MCF 10A (cell line): ENCODE data around the gene GNB1L. TPM values are rescaled to one million over a fixed set of nuclear protein-coding genes. Genes with fewer than 3 reads are reported as not detected.

Experiments used
- BruUV-seq: library from RNA; stranded (reverse); fragments of 400-500 nt; replicated peaks from 2 replicates; lab custom pipeline; 2021; lab: Mats Ljungman, UMichigan
- CTCF ChIA-PET: fragments of 300-600 bp; sonication (Branson Sonifier 250); formaldehyde crosslinking; extraction: SDS; loops from one replicate; lab custom pipeline; 2021; ENCODE audit warnings: antibody characterized with exemption, inconsistent platforms; lab: Yijun Ruan, JAX
- POLR2A ChIA-PET: fragments of 300-600, 350-650 bp; sonication (Branson Sonifier 250); formaldehyde crosslinking; extraction: SDS; loops from one replicate; lab custom pipeline; 2020; ENCODE audit warnings: antibody characterized with exemption, inconsistent platforms; lab: Yijun Ruan, JAX
- DNase-seq: peaks from one replicate; pipeline ENCODE4 v3.0.0-alpha.2; 2018; ENCODE audit not compliant: unreplicated experiment
- H3K27ac Mint-ChIP-seq: one replicate; pipeline ENCODE4 v1.8.0; 2022; ENCODE audit warnings: mild to moderate bottlenecking, low read depth, mixed read lengths; ENCODE audit not compliant: unreplicated experiment
- H3K27me3 Mint-ChIP-seq: one replicate; pipeline ENCODE4 v1.8.0; 2022; ENCODE audit warnings: mixed read lengths; ENCODE audit not compliant: insufficient read depth, unreplicated experiment
- H3K36me3 Mint-ChIP-seq: one replicate; pipeline ENCODE4 v1.8.0; 2022; ENCODE audit warnings: mild to moderate bottlenecking, moderate library complexity, mixed read lengths; ENCODE audit not compliant: insufficient read depth, unreplicated experiment
- H3K4me1 Mint-ChIP-seq: one replicate; pipeline ENCODE4 v1.8.0; 2022; ENCODE audit warnings: mixed read lengths; ENCODE audit not compliant: insufficient read depth, unreplicated experiment
- H3K4me3 Mint-ChIP-seq: one replicate; pipeline ENCODE4 v1.8.0; 2022; ENCODE audit warnings: mild to moderate bottlenecking, moderate library complexity, mixed read lengths; ENCODE audit not compliant: unreplicated experiment
- H3K9me3 Mint-ChIP-seq: one replicate; pipeline ENCODE4 v1.8.0; 2022; ENCODE audit warnings: mixed read lengths; ENCODE audit not compliant: unreplicated experiment
- intact Hi-C: fragments of 100-400 bp; cut with micrococcal nuclease; formaldehyde crosslinking; loops from 2 replicates; pipeline ENCODE4 v1.14.1; 2022
- total RNA-seq: library from RNA; stranded (reverse); gene quantifications from 2 replicates; pipeline ENCODE4 v1.2.3, GENCODE V29; 2022
- TF ChIP-seq, protein P1 (sequence below): fragments of 200-600 bp; IDR thresholded peaks from one replicate; pipeline ENCODE4 v1.8.0; 2022; ENCODE audit warnings: antibody characterized with exemption, mild to moderate bottlenecking; ENCODE audit not compliant: unreplicated experiment

The GNB1L gene
- total RNA-seq, 1 experiment from 2014 or later: 4.3 TPM

- Mint-ChIP-seq H3K4me1 (peaks cover 50% of the 10 kb centered on the region), H3K27me3 (no peaks in the 10 kb centered on the region), H3K27ac (peak overlapping the region; percentile 87), H3K4me3 (no peak overlapping the region), H3K9me3 (no peaks in the 10 kb centered on the region), H3K36me3 (no peaks in the 10 kb centered on the region)
- ChIA-PET CTCF (no interaction called here), POLR2A (interaction anchor here (0.7 to 2.1 kb wide), 2 partner anchors 9 to 28 kb away, joined by 3 to 16 read pairs; partner anchors contain the start of genes GNB1L and RTL10)
- no peak for DNase-seq
- intact Hi-C loops: no loop called here
- TF ChIP-seq, protein P1, sequence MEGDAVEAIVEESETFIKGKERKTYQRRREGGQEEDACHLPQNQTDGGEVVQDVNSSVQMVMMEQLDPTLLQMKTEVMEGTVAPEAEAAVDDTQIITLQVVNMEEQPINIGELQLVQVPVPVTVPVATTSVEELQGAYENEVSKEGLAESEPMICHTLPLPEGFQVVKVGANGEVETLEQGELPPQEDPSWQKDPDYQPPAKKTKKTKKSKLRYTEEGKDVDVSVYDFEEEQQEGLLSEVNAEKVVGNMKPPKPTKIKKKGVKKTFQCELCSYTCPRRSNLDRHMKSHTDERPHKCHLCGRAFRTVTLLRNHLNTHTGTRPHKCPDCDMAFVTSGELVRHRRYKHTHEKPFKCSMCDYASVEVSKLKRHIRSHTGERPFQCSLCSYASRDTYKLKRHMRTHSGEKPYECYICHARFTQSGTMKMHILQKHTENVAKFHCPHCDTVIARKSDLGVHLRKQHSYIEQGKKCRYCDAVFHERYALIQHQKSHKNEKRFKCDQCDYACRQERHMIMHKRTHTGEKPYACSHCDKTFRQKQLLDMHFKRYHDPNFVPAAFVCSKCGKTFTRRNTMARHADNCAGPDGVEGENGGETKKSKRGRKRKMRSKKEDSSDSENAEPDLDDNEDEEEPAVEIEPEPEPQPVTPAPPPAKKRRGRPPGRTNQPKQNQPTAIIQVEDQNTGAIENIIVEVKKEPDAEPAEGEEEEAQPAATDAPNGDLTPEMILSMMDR: no peak
- BruUV-seq: no TSS peak
These were observed 28.0 kb upstream of the GNB1L start for GRCh38 chr22:19882446-19883381.

- Mint-ChIP-seq H3K27me3 (no peaks in the 10 kb centered on the region), H3K9me3 (no peaks in the 10 kb centered on the region), H3K4me3 (peak overlapping the region; percentile 44), H3K36me3 (no peaks in the 10 kb centered on the region), H3K27ac (peak overlapping the region; percentile 81), H3K4me1 (peaks cover 48% of the 10 kb centered on the region)
- DNase-seq: peak; percentile 84
- intact Hi-C loops: loop anchor here (2.0 kb wide), 1 partner anchor 26 kb away; the partner anchor contains the start of genes GNB1L and RTL10
- ChIA-PET CTCF (interaction anchor here (0.6 to 1.1 kb wide), 3 partner anchors 29 to 1823 kb away, joined by 3 to 4 read pairs (median 3); no protein-coding TSS in a partner anchor), POLR2A (interaction anchor here (0.5 to 2.1 kb wide), 5 partner anchors 14 to 133 kb away, joined by 3 to 16 read pairs (median 4); partner anchors contain the start of genes GNB1L and RTL10)
- TF ChIP-seq, protein P1: no peak
- no TSS peak for BruUV-seq
These were observed 26.3 kb upstream of the GNB1L start for GRCh38 chr22:19880786-19881569.

GRCh38 chr22:19879992-19880785 lies 25.5 kb upstream of the GNB1L start:
- intact Hi-C loops: loop anchor here (2.0 kb wide), 1 partner anchor 25 kb away; the partner anchor contains the start of genes GNB1L and RTL10
- peak overlapping the region; percentile 88 for H3K27ac Mint-ChIP-seq
- CTCF ChIA-PET: interaction anchor here (0.6 to 1.1 kb wide), 3 partner anchors 29 to 1824 kb away, joined by 3 to 4 read pairs (median 3); no protein-coding TSS in a partner anchor

More at GRCh38 chr22:19879992-19880785, 25.5 kb upstream of the GNB1L start:
- TF ChIP-seq, protein P1: no peak
- DNase-seq: no peak
- H3K36me3 Mint-ChIP-seq: no peaks in the 10 kb centered on the region
- no peaks in the 10 kb centered on the region for H3K9me3 Mint-ChIP-seq
- peaks cover 43% of the 10 kb centered on the region for H3K4me1 Mint-ChIP-seq
- no TSS peak for BruUV-seq
- H3K4me3 Mint-ChIP-seq: no peak overlapping the region
- no peaks in the 10 kb centered on the region for H3K27me3 Mint-ChIP-seq
- POLR2A ChIA-PET: interaction anchor here (0.5 to 2.1 kb wide), 5 partner anchors 14 to 134 kb away, joined by 3 to 16 read pairs (median 4); partner anchors contain the start of genes GNB1L and RTL10
